Ishikawa (cell line): ENCODE measurements around the gene CFAP92.

ENCODE experiments used
- CEBPB ChIP-seq: IDR thresholded peaks from 2 replicates; pipeline ENCODE4 v1.6.1; 2012
- CREB1 ChIP-seq: IDR thresholded peaks from 2 replicates; pipeline ENCODE4 v1.6.1; 2012; ENCODE audit warnings: low read depth
- EGR1 ChIP-seq: IDR thresholded peaks from 2 replicates; pipeline ENCODE4 v1.6.1; 2012
- EP300 ChIP-seq: IDR thresholded peaks from 2 replicates; pipeline ENCODE4 v1.6.1; 2012; ENCODE audit warnings: borderline replicate concordance
- FOXM1 ChIP-seq: IDR thresholded peaks from 2 replicates; pipeline ENCODE4 v1.6.1; 2012; ENCODE audit warnings: low read depth, borderline replicate concordance
- MAX ChIP-seq: IDR thresholded peaks from 2 replicates; pipeline ENCODE4 v1.6.1; 2012
- NFIC ChIP-seq: IDR thresholded peaks from 2 replicates; pipeline ENCODE4 v1.6.1; 2012
- RAD21 ChIP-seq: IDR thresholded peaks from 2 replicates; pipeline ENCODE4 v1.6.1; 2012; ENCODE audit warnings: low read depth
- REST ChIP-seq: IDR thresholded peaks from 2 replicates; pipeline ENCODE4 v1.6.1; 2012; ENCODE audit warnings: low read depth, mild to moderate bottlenecking
- TAF1 ChIP-seq: IDR thresholded peaks from 2 replicates; pipeline ENCODE4 v1.6.1; 2012; ENCODE audit warnings: low read depth, mild to moderate bottlenecking
- TCF12 ChIP-seq: IDR thresholded peaks from 2 replicates; pipeline ENCODE4 v1.6.1; 2012; ENCODE audit warnings: low read depth
- TEAD4 ChIP-seq: IDR thresholded peaks from 2 replicates; pipeline ENCODE4 v1.6.1; 2012
- USF1 ChIP-seq: IDR thresholded peaks from 2 replicates; pipeline ENCODE4 v1.6.1; 2012
- YY1 ChIP-seq: IDR thresholded peaks from 2 replicates; pipeline ENCODE4 v1.6.1; 2012; ENCODE audit warnings: low read depth
- ZBTB7A ChIP-seq: IDR thresholded peaks from 2 replicates; pipeline ENCODE4 v1.6.1; 2012; ENCODE audit warnings: low read depth

Gene CFAP92

GRCh38 chr3:128987302-128988100, 6.4 kb downstream of the CFAP92 start:
- TF ChIP-seq RAD21 (no peak), FOXM1 (no peak), TEAD4 (no peak), MAX (no peak), EGR1 (no peak), YY1 (no peak), ZBTB7A (no peak), NFIC (no peak), USF1 (no peak), CREB1 (no peak), REST (no peak), TAF1 (no peak), CEBPB (no peak), EP300 (no peak), TCF12 (no peak)

GRCh38 chr3:128984596-128984995, 9.3 kb downstream of the CFAP92 start:
- no peak for TF ChIP-seq EP300
- no peak for TF ChIP-seq TCF12
- no peak for TF ChIP-seq FOXM1
- no peak for TF ChIP-seq TAF1
- no peak for TF ChIP-seq CEBPB
- TF ChIP-seq MAX: no peak
- TF ChIP-seq ZBTB7A: no peak
- no peak for TF ChIP-seq NFIC
- TF ChIP-seq CREB1: no peak
- TF ChIP-seq RAD21: no peak
- no peak for TF ChIP-seq YY1
- no peak for TF ChIP-seq TEAD4
- no peak for TF ChIP-seq EGR1
- TF ChIP-seq USF1: no peak
- no peak for TF ChIP-seq REST

- no peak for TF ChIP-seq CEBPB
Measured at GRCh38 chr3:128983293-128984069, 10.4 kb downstream of the CFAP92 start.

- TF ChIP-seq TEAD4 (no peak), FOXM1 (no peak), YY1 (no peak), NFIC (no peak), CREB1 (no peak), CEBPB (no peak), TAF1 (no peak), MAX (no peak), REST (no peak), USF1 (no peak)
Measured at GRCh38 chr3:128975276-128975675, 18.6 kb downstream of the CFAP92 start.
